GM23338 (cell line): ENCODE measurements around the gene PRR29. TPM values are rescaled to one million over a fixed set of nuclear protein-coding genes. Genes with fewer than 3 reads are reported as not detected.

ENCODE experiments used
- ATAC-seq: fragments of 200-7000 bp; cut with Tn5 transposase; 3 replicates; pipeline ENCODE4 v1.9.1; 2020
- DNase-seq: peaks from one replicate; pipeline ENCODE4 v3.0.0-alpha.2; 2015; ENCODE audit warnings: low spot score
- H2AFZ ChIP-seq: fragments of 200-600 bp; sonication (generic); 2 replicates; pipeline ENCODE4 v1.8.0; 2016; ENCODE audit warnings: antibody characterized with exemption, mild to moderate bottlenecking, moderate library complexity
- H3F3A ChIP-seq: fragments of 200-600 bp; sonication (generic); replicated peaks from 2 replicates; pipeline ENCODE4 v1.8.0; 2017; ENCODE audit warnings: antibody characterized with exemption, mixed run types, low read depth
- H3K27ac ChIP-seq: fragments of 200-600 bp; sonication (generic); 2 replicates; pipeline ENCODE4 v1.6.1; 2016; ENCODE audit warnings: low read depth
- H3K27me3 ChIP-seq: fragments of 200-600 bp; sonication (generic); 2 replicates; pipeline ENCODE4 v1.8.0; 2016; ENCODE audit warnings: mild to moderate bottlenecking, mixed run types, moderate library complexity; ENCODE audit not compliant: insufficient read depth
- H3K36me3 ChIP-seq: fragments of 200-600 bp; sonication (generic); 2 replicates; pipeline ENCODE4 v1.8.0; 2016; ENCODE audit warnings: mild to moderate bottlenecking; ENCODE audit not compliant: insufficient read depth
- H3K4me1 ChIP-seq: fragments of 200-600 bp; sonication (generic); 2 replicates; pipeline ENCODE4 v1.8.0; 2016; ENCODE audit warnings: mild to moderate bottlenecking, moderate library complexity; ENCODE audit not compliant: insufficient read depth
- H3K4me2 ChIP-seq: fragments of 200-600 bp; sonication (generic); 2 replicates; pipeline ENCODE4 v1.7.1; 2017; ENCODE audit warnings: mixed run types
- H3K4me3 ChIP-seq: fragments of 200-600 bp; sonication (generic); 2 replicates; pipeline ENCODE4 v1.6.1; 2016; ENCODE audit warnings: mixed run types
- H3K79me2 ChIP-seq: fragments of 200-600 bp; sonication (generic); replicated peaks from 2 replicates; pipeline ENCODE4 v1.8.0; 2017; ENCODE audit warnings: mild to moderate bottlenecking; ENCODE audit not compliant: insufficient read depth
- H3K9me2 ChIP-seq: fragments of 200-600 bp; sonication (generic); 2 replicates; pipeline ENCODE4 v1.8.0; 2017; ENCODE audit not compliant: insufficient read depth
- H4K20me1 ChIP-seq: fragments of 200-600 bp; sonication (generic); replicated peaks from 2 replicates; pipeline ENCODE4 v1.8.0; 2017; ENCODE audit warnings: mild to moderate bottlenecking; ENCODE audit not compliant: insufficient read depth
- H3K27ac Mint-ChIP-seq: 2 replicates; pipeline ENCODE4 v1.8.0; 2020; ENCODE audit warnings: inconsistent platforms, mild to moderate bottlenecking, moderate library complexity, mixed read lengths
- H3K27me3 Mint-ChIP-seq: 3 replicates; pipeline ENCODE4 v1.8.0; 2022; ENCODE audit warnings: low read depth, mild to moderate bottlenecking, moderate library complexity, mixed read lengths, inconsistent platforms; ENCODE audit not compliant: insufficient read depth, poor library complexity
- H3K36me3 Mint-ChIP-seq: 3 replicates; pipeline ENCODE4 v1.8.0; 2021; ENCODE audit warnings: low read depth, mild to moderate bottlenecking, inconsistent platforms, moderate library complexity, mixed read lengths
- H3K4me1 Mint-ChIP-seq: 3 replicates; pipeline ENCODE4 v1.8.0; 2020; ENCODE audit warnings: mild to moderate bottlenecking, inconsistent platforms, mixed read lengths
- H3K4me3 Mint-ChIP-seq: 3 replicates; pipeline ENCODE4 v1.8.0; 2021; ENCODE audit warnings: moderate library complexity, mild to moderate bottlenecking, inconsistent platforms, mixed read lengths
- H3K9me3 Mint-ChIP-seq: 3 replicates; pipeline ENCODE4 v1.8.0; 2020; ENCODE audit warnings: moderate library complexity, mild to moderate bottlenecking, inconsistent platforms, mixed read lengths
- CREB1 ChIP-seq: fragments of 250-450 bp; sonication (Bioruptor Pico); IDR thresholded peaks from 2 replicates; pipeline ENCODE4 v1.5.0; 2020; ENCODE audit warnings: low read depth, mild to moderate bottlenecking, moderate library complexity
- CTCF ChIP-seq, 2 experiments: fragments of 200-600 bp in 1 of 2; sonication (generic) in 1 of 2; conservative IDR thresholded peaks; 2 replicates each; pipeline versions ENCODE4 v1.5.1 to v1.6.1; 2016 to 2017; ENCODE audit warnings: antibody characterized with exemption in 2 of 2, low read depth in 2 of 2, mild to moderate bottlenecking in 2 of 2, moderate library complexity in 1 of 2
- ETS1 ChIP-seq: IDR thresholded peaks from 2 replicates; pipeline ENCODE4 v1.6.1; 2016; ENCODE audit warnings: antibody characterized with exemption
- EZH2 ChIP-seq: fragments of 200-600 bp; sonication (generic); IDR thresholded peaks from one replicate; pipeline ENCODE4 v1.8.0; 2017; ENCODE audit warnings: antibody characterized with exemption, mild to moderate bottlenecking, low read depth; ENCODE audit not compliant: unreplicated experiment
- NANOG ChIP-seq: IDR thresholded peaks from 2 replicates; pipeline ENCODE4 v1.6.1; 2016; ENCODE audit warnings: antibody characterized with exemption, borderline replicate concordance
- POLR2AphosphoS5 ChIP-seq: IDR thresholded peaks from 2 replicates; pipeline ENCODE4 v1.6.1; 2016; ENCODE audit warnings: antibody characterized with exemption, low read depth
- ZNF462 ChIP-seq: fragments of 250-450 bp; sonication (Bioruptor Pico); IDR thresholded peaks from 2 replicates; pipeline ENCODE4 v1.5.0; 2020; ENCODE audit warnings: mild to moderate bottlenecking, moderate library complexity
- polyA plus RNA-seq: library from polyadenylated mRNA; unstranded; fragments of >200 nt; fragmentation: Nextera tagmentation; extraction: Ambion mirVana; gene quantifications from 2 replicates; pipeline ENCODE4 v1.2.1, GENCODE V29; 2016
- total RNA-seq: library from RNA; depleted of rRNA; stranded (reverse); fragments of >200 nt; shearing (Covaris generic); gene quantifications from 2 replicates; pipeline ENCODE4 v1.2.3, GENCODE V29; 2014

PRR29 gene
- total and polyA plus RNA-seq, 2 experiments from 2014 or later: 0.24 to 1.3 TPM

- TF ChIP-seq ZNF462: no peak
- TF ChIP-seq EZH2: no peak
These were observed 25.4 kb upstream of the PRR29 start, which contains the start of gene SCN4A (continued) for GRCh38 chr17:63972796-63973195.

GRCh38 chr17:63973247-63973646 lies 24.9 kb upstream of the PRR29 start:
- no peak overlapping the region for H3K4me3 Mint-ChIP-seq
- H3K27me3 Mint-ChIP-seq: peaks cover 9% of the 10 kb centered on the region
- TF ChIP-seq ZNF462 (no peak), CTCF (conservative IDR thresholded peaks at IDR 0.05; ENCODE audit: low read depth in 2 of 2) (no peak), CREB1 (no peak), NANOG (no peak), POLR2AphosphoS5 (no peak), ETS1 (no peak)

More at GRCh38 chr17:63973247-63973646, 24.9 kb upstream of the PRR29 start:
- Histone ChIP-seq H3K4me2 (no peak overlapping the region), H3F3A (no peaks in the 10 kb centered on the region), H4K20me1 (no peaks in the 10 kb centered on the region), H3K4me1 (no peaks in the 10 kb centered on the region), H2AFZ (no peak overlapping the region), H3K27me3 (no peaks in the 10 kb centered on the region), H3K36me3 (no peaks in the 10 kb centered on the region), H3K27ac (no peak overlapping the region), H3K79me2 (no peaks in the 10 kb centered on the region), H3K4me3 (no peak overlapping the region), H3K9me2 (no peaks in the 10 kb centered on the region)
- H3K4me1 Mint-ChIP-seq: peaks cover 7% of the 10 kb centered on the region
- no peak overlapping the region for H3K27ac Mint-ChIP-seq
- ATAC-seq (no peak), DNase-seq (no peak)
- no peaks in the 10 kb centered on the region for H3K9me3 Mint-ChIP-seq
- H3K36me3 Mint-ChIP-seq: no peaks in the 10 kb centered on the region; the same call in 2 of the 3 replicates
